ENCODE data around the gene FEN1. TPM values are rescaled to one million over a fixed set of nuclear protein-coding genes. Genes with fewer than 3 reads are reported as not detected.

The FEN1 gene
- total and polyA plus RNA-seq, 2 of the 13 experiments (the other 11 are each of a cell fraction or from before 2014, with no cell fraction given) = 12.4 to 102 TPM

DNA sequence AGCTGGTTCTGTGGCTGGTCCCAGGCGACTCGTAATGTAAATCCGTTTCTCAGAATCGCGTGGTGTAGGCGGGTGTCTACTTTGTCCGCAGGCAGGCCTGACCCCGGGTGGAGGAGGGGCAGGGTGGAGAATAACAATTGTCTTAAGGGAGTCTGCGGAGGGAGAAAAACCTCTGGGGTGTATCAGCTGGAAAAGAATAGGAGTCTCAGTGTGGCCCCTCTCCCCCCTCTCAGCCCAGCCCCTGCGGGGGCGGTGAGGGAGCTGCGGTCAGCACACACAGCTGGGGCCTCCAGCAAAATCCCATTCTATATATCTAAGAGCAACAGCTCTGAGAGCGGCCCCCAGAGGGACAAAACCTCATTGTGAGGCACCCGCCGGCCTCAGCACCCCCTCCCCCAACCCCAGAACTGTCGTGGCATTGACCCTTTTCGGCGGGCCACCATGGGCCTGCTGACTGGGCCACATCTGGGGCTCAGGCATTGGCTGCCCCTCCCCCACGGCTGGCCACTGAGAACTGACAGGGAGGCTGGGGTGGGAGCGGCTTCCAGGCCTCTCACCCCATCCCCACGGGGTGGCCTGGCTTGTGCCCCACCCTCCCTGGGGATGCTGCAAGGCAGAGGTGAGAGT, 43.0 kb upstream of the FEN1 start (continued):
- TF ChIP-seq, protein P1, sequence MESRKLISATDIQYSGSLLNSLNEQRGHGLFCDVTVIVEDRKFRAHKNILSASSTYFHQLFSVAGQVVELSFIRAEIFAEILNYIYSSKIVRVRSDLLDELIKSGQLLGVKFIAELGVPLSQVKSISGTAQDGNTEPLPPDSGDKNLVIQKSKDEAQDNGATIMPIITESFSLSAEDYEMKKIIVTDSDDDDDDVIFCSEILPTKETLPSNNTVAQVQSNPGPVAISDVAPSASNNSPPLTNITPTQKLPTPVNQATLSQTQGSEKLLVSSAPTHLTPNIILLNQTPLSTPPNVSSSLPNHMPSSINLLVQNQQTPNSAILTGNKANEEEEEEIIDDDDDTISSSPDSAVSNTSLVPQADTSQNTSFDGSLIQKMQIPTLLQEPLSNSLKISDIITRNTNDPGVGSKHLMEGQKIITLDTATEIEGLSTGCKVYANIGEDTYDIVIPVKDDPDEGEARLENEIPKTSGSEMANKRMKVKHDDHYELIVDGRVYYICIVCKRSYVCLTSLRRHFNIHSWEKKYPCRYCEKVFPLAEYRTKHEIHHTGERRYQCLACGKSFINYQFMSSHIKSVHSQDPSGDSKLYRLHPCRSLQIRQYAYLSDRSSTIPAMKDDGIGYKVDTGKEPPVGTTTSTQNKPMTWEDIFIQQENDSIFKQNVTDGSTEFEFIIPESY (CRISPR knock-in tag; IDR thresholded peaks at IDR 0.05) = no peak
- TF ChIP-seq ZNF256 (CRISPR knock-in tag; conservative IDR thresholded peaks at IDR 0.05) (no peak), ZNF547 (CRISPR knock-in tag; IDR thresholded peaks at IDR 0.05) (no peak), GABPB1 (CRISPR knock-in tag; IDR thresholded peaks at IDR 0.05) (peak; percentile 37; the same call in 1 of the 2 replicates), ZNF530 (CRISPR knock-in tag; IDR thresholded peaks at IDR 0.05; ENCODE audit: low read depth) (no peak), MAFK (conservative IDR thresholded peaks at IDR 0.05 in 1 of 2, IDR thresholded peaks at IDR 0.05 in 1 of 2; ENCODE audit: low read length in 2 of 2) (no peak), SIN3B (IDR thresholded peaks at IDR 0.05; ENCODE audit: low read length) (no peak), CHD2 (IDR thresholded peaks at IDR 0.05; ENCODE audit: low read depth, low read length) (no peak), SSRP1 (CRISPR knock-in tag; IDR thresholded peaks at IDR 0.05) (no peak), NFYB (CRISPR knock-in tag; IDR thresholded peaks at IDR 0.05) (no peak), RFX3 (CRISPR knock-in tag; IDR thresholded peaks at IDR 0.05) (no peak)
- TF ChIP-seq, protein P2, sequence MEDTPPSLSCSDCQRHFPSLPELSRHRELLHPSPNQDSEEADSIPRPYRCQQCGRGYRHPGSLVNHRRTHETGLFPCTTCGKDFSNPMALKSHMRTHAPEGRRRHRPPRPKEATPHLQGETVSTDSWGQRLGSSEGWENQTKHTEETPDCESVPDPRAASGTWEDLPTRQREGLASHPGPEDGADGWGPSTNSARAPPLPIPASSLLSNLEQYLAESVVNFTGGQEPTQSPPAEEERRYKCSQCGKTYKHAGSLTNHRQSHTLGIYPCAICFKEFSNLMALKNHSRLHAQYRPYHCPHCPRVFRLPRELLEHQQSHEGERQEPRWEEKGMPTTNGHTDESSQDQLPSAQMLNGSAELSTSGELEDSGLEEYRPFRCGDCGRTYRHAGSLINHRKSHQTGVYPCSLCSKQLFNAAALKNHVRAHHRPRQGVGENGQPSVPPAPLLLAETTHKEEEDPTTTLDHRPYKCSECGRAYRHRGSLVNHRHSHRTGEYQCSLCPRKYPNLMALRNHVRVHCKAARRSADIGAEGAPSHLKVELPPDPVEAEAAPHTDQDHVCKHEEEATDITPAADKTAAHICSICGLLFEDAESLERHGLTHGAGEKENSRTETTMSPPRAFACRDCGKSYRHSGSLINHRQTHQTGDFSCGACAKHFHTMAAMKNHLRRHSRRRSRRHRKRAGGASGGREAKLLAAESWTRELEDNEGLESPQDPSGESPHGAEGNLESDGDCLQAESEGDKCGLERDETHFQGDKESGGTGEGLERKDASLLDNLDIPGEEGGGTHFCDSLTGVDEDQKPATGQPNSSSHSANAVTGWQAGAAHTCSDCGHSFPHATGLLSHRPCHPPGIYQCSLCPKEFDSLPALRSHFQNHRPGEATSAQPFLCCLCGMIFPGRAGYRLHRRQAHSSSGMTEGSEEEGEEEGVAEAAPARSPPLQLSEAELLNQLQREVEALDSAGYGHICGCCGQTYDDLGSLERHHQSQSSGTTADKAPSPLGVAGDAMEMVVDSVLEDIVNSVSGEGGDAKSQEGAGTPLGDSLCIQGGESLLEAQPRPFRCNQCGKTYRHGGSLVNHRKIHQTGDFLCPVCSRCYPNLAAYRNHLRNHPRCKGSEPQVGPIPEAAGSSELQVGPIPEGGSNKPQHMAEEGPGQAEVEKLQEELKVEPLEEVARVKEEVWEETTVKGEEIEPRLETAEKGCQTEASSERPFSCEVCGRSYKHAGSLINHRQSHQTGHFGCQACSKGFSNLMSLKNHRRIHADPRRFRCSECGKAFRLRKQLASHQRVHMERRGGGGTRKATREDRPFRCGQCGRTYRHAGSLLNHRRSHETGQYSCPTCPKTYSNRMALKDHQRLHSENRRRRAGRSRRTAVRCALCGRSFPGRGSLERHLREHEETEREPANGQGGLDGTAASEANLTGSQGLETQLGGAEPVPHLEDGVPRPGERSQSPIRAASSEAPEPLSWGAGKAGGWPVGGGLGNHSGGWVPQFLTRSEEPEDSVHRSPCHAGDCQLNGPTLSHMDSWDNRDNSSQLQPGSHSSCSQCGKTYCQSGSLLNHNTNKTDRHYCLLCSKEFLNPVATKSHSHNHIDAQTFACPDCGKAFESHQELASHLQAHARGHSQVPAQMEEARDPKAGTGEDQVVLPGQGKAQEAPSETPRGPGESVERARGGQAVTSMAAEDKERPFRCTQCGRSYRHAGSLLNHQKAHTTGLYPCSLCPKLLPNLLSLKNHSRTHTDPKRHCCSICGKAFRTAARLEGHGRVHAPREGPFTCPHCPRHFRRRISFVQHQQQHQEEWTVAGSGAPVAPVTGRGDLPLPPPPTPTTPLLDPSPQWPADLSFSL (CRISPR knock-in tag; IDR thresholded peaks at IDR 0.05) = no peak
- TF ChIP-seq, protein P3, sequence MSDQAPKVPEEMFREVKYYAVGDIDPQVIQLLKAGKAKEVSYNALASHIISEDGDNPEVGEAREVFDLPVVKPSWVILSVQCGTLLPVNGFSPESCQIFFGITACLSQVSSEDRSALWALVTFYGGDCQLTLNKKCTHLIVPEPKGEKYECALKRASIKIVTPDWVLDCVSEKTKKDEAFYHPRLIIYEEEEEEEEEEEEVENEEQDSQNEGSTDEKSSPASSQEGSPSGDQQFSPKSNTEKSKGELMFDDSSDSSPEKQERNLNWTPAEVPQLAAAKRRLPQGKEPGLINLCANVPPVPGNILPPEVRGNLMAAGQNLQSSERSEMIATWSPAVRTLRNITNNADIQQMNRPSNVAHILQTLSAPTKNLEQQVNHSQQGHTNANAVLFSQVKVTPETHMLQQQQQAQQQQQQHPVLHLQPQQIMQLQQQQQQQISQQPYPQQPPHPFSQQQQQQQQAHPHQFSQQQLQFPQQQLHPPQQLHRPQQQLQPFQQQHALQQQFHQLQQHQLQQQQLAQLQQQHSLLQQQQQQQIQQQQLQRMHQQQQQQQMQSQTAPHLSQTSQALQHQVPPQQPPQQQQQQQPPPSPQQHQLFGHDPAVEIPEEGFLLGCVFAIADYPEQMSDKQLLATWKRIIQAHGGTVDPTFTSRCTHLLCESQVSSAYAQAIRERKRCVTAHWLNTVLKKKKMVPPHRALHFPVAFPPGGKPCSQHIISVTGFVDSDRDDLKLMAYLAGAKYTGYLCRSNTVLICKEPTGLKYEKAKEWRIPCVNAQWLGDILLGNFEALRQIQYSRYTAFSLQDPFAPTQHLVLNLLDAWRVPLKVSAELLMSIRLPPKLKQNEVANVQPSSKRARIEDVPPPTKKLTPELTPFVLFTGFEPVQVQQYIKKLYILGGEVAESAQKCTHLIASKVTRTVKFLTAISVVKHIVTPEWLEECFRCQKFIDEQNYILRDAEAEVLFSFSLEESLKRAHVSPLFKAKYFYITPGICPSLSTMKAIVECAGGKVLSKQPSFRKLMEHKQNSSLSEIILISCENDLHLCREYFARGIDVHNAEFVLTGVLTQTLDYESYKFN (CRISPR knock-in tag; conservative IDR thresholded peaks at IDR 0.05) = no peak
- TF ChIP-seq, protein P4, sequence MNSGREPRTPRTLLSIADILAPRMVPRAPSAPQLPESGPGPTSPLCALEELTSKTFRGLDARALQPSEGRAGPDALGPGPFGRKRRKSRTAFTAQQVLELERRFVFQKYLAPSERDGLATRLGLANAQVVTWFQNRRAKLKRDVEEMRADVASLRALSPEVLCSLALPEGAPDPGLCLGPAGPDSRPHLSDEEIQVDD (CRISPR knock-in tag; IDR thresholded peaks at IDR 0.05; ENCODE audit: borderline replicate concordance) = no peak
